ENCODE data around the gene CDCA8.

DNA sequence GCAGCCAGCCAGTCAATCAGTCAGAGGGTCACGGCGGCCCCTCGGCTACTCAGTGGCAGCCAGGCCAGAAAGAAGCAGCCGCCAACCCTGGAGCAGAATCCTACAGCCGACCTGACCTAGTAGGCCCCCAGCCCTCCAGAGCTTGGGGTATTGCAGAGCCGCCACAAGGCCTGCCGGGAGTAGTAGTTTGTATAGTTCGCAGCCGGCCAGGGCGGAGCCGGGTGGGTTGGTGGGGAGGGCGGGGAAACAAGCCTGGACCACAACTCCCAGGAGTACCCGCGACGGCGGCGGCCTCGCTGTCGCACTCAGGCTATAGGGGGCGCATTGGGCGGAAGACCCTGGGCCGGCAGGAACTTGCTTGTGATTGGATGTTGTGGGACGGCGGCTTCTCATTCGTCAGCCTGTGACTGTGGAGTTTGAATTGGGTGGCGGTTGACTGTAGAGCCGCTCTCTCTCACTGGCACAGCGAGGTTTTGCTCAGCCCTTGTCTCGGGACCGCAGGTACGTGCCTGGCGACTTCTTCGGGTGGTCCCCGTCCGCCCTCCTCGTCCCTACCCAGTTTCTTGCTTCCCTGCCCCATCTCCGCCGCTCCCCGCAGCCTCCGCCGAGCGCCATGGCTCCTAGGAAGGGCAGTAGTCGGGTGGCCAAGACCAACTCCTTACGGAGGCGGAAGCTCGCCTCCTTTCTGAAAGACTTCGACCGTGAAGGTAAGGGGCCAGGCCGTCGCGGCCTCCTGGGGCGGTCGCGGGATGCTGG is at the start of gene CDCA8:
- TF ChIP-seq, protein P1, sequence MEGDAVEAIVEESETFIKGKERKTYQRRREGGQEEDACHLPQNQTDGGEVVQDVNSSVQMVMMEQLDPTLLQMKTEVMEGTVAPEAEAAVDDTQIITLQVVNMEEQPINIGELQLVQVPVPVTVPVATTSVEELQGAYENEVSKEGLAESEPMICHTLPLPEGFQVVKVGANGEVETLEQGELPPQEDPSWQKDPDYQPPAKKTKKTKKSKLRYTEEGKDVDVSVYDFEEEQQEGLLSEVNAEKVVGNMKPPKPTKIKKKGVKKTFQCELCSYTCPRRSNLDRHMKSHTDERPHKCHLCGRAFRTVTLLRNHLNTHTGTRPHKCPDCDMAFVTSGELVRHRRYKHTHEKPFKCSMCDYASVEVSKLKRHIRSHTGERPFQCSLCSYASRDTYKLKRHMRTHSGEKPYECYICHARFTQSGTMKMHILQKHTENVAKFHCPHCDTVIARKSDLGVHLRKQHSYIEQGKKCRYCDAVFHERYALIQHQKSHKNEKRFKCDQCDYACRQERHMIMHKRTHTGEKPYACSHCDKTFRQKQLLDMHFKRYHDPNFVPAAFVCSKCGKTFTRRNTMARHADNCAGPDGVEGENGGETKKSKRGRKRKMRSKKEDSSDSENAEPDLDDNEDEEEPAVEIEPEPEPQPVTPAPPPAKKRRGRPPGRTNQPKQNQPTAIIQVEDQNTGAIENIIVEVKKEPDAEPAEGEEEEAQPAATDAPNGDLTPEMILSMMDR (IDR thresholded peaks at IDR 0.05): peak; percentile 50 to 67 (median 61)
- TF ChIP-seq POLR2A (IDR thresholded peaks at IDR 0.05; ENCODE audit: low read depth): no peak
- no peak for TF ChIP-seq EP300 (IDR thresholded peaks at IDR 0.05)
- TF ChIP-seq POLR2AphosphoS5 (IDR thresholded peaks at IDR 0.05): peak; percentile 51 to 90

Data from esophagus muscularis mucosa (tissue), 4 donors.